Smooth muscle cell (in vitro differentiated cells): ENCODE measurements around the gene FAM187B. TPM values are rescaled to one million over a fixed set of nuclear protein-coding genes. Genes with fewer than 3 reads are reported as not detected.

Experiments
- DNase-seq: peaks from one replicate; lab custom pipeline; 2025; ENCODE audit not compliant: unreplicated experiment; lab: John Stamatoyannopoulos, UW
- H2AFZ ChIP-seq: fragments of 200-600 bp; sonication (generic); 2 replicates; pipeline ENCODE4 v1.6.0; 2016; ENCODE audit warnings: antibody characterized with exemption, low read depth, mild to moderate bottlenecking
- H3F3A ChIP-seq: fragments of 200-600 bp; sonication (generic); 2 replicates; pipeline ENCODE4 v1.6.0; 2017; ENCODE audit warnings: antibody characterized with exemption, low read depth
- H3K27ac ChIP-seq: fragments of 200-600 bp; sonication (generic); 2 replicates; pipeline ENCODE4 v1.5.1; 2016; ENCODE audit warnings: low read depth, mild to moderate bottlenecking
- H3K27me3 ChIP-seq: fragments of 200-600 bp; sonication (generic); 2 replicates; pipeline ENCODE4 v1.6.1; 2016; ENCODE audit warnings: low read depth, mild to moderate bottlenecking
- H3K36me3 ChIP-seq: fragments of 200-600 bp; sonication (generic); 2 replicates; pipeline ENCODE4 v1.5.1; 2016; ENCODE audit warnings: low read depth
- H3K4me1 ChIP-seq: fragments of 200-600 bp; sonication (generic); 2 replicates; pipeline ENCODE4 v1.5.1; 2016; ENCODE audit warnings: low read depth
- H3K4me2 ChIP-seq: fragments of 200-600 bp; sonication (generic); 2 replicates; pipeline ENCODE4 v1.6.0; 2016; ENCODE audit warnings: mild to moderate bottlenecking
- H3K4me3 ChIP-seq: fragments of 200-600 bp; sonication (generic); 2 replicates; pipeline ENCODE4 v1.5.1; 2016; ENCODE audit warnings: mild to moderate bottlenecking
- H3K79me2 ChIP-seq: fragments of 200-600 bp; sonication (generic); 2 replicates; pipeline ENCODE4 v1.6.0; 2016; ENCODE audit warnings: low read depth, mild to moderate bottlenecking
- H3K9ac ChIP-seq: fragments of 200-600 bp; sonication (generic); 2 replicates; pipeline ENCODE4 v1.6.0; 2016; ENCODE audit warnings: low read depth
- H3K9me3 ChIP-seq: fragments of 200-600 bp; sonication (generic); replicated peaks from 2 replicates; pipeline ENCODE4 v1.5.1; 2016; ENCODE audit warnings: low read depth
- H4K20me1 ChIP-seq: fragments of 200-600 bp; sonication (generic); 2 replicates; pipeline ENCODE4 v1.6.0; 2016; ENCODE audit warnings: low read depth
- WGBS: methylation state at CpG from one replicate; pipeline ENCODE4 v1.1.7; 2016; ENCODE audit warnings: low lambda C conversion rate; 5-methylcytosine and 5-hydroxymethylcytosine counted together
- polyA plus RNA-seq: library from polyadenylated mRNA; unstranded; fragments of >200 nt; fragmentation: Nextera tagmentation; extraction: Ambion mirVana; gene quantifications from 2 replicates; pipeline ENCODE4 v1.2.1, GENCODE V29; 2016
- total RNA-seq: library from RNA; depleted of rRNA; stranded (reverse); fragments of >200 nt; gene quantifications from 2 replicates; pipeline ENCODE4 v1.2.3, GENCODE V29; 2014
- TF ChIP-seq, protein P1 (sequence below): fragments of 200-600 bp; sonication (generic); IDR thresholded peaks from 2 replicates; pipeline ENCODE4 v1.5.1; 2017; ENCODE audit warnings: borderline replicate concordance, mild to moderate bottlenecking, antibody characterized with exemption; ENCODE audit not compliant: insufficient read depth, poor library complexity, severe bottlenecking

FAM187B gene
- total and polyA plus RNA-seq, 2 experiments from 2014 or later: not detected

DNA sequence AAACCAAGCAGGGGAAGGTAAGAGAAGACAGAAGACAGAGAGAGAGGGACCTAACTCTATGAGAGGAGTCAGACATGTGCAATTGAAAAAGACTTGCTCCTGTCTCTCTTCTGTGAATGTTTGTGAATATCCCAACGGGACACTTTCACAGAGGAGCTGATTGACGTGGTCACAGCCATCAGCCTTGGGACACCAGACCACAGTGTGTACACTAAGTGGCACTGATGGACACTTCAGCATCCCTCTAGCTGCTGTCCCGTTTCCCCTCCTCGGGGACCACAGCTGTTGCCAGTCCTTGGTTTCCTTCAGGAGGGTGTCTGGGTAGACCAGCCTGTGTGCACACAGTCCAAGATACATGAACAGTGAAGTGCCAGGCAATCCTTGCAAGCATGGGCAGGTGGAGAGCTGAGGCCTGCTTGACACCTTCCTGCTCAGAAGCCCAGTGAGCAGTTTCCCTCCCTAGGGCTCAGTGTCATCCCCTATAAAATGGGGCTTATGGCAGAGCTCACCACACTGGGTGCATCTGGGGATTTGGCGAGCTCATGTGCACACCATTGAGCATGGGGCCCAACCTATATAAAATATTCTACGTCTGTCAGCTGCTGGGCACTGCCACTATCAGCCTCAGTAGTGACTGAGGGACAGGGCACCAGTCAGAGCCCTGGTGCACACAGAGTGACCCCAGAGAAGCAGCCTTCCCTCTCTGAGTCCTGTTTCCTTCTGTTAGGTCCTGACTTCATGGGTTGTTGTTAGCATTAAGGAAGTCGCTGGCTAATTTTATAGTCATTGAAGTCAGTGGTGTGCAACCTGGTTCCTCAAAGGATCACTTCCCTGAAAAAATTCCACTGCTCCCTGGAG is 36.0 kb upstream of the FAM187B start:
- Histone ChIP-seq H3K9ac (no peak overlapping the region), H3K27ac (no peak overlapping the region), H3K27me3 (no peaks in the 10 kb centered on the region), H2AFZ (no peak overlapping the region), H4K20me1 (no peaks in the 10 kb centered on the region), H3K4me2 (no peak overlapping the region), H3K4me1 (no peaks in the 10 kb centered on the region), H3K4me3 (no peak overlapping the region), H3K9me3 (no peaks in the 10 kb centered on the region), H3F3A (peaks cover 17% of the 10 kb centered on the region), H3K79me2 (peaks cover 8% of the 10 kb centered on the region), H3K36me3 (no peaks in the 10 kb centered on the region)
- DNase-seq: no peak
- TF ChIP-seq, protein P1, sequence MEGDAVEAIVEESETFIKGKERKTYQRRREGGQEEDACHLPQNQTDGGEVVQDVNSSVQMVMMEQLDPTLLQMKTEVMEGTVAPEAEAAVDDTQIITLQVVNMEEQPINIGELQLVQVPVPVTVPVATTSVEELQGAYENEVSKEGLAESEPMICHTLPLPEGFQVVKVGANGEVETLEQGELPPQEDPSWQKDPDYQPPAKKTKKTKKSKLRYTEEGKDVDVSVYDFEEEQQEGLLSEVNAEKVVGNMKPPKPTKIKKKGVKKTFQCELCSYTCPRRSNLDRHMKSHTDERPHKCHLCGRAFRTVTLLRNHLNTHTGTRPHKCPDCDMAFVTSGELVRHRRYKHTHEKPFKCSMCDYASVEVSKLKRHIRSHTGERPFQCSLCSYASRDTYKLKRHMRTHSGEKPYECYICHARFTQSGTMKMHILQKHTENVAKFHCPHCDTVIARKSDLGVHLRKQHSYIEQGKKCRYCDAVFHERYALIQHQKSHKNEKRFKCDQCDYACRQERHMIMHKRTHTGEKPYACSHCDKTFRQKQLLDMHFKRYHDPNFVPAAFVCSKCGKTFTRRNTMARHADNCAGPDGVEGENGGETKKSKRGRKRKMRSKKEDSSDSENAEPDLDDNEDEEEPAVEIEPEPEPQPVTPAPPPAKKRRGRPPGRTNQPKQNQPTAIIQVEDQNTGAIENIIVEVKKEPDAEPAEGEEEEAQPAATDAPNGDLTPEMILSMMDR: no peak
- 87% methylated on average over 7 of the region's 7 CpGs for WGBS

DNA sequence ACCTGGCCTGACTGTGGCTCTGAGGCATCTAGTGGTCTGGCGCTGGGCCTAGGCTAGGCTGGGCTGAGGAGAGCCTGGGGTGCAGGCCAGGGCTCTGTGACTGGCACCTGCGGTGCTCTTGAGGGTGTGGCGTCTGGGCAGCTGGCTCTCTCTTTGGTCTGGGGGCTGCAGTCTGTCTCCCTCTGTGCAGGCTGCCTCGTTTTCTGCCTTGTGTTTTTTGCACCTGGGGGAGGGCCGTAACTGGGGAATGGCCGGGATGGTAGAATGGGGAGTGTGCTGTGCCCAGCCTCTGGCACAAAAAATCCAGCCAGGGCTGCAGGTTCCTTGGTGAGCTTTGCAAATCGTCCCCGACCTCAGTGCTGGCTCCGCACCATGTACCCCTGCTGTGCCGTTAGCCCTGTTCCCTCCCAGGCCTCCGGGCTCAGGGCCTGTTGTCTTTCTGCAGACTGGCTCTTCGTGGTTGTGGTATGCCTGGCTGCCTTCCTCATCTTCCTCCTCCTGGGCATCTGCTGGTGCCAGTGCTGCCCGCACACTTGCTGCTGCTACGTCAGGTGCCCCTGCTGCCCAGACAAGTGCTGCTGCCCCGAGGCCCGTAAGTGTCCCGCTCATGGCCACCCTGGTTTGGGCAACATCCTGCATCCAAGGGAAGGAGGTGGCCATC is 33.7 kb upstream of the FAM187B start:
- Histone ChIP-seq H3K9ac (no peak overlapping the region), H3K4me2 (no peak overlapping the region), H3K9me3 (no peaks in the 10 kb centered on the region), H2AFZ (no peak overlapping the region), H3K4me1 (no peaks in the 10 kb centered on the region), H4K20me1 (no peaks in the 10 kb centered on the region), H3K27ac (no peak overlapping the region), H3K79me2 (peaks cover 3% of the 10 kb centered on the region), H3F3A (peaks cover 17% of the 10 kb centered on the region), H3K4me3 (no peak overlapping the region), H3K36me3 (no peaks in the 10 kb centered on the region), H3K27me3 (no peaks in the 10 kb centered on the region)
- DNase-seq: no peak
- TF ChIP-seq, protein P1: no peak
- 91% methylated on average over 16 of the region's 17 CpGs for WGBS

DNA sequence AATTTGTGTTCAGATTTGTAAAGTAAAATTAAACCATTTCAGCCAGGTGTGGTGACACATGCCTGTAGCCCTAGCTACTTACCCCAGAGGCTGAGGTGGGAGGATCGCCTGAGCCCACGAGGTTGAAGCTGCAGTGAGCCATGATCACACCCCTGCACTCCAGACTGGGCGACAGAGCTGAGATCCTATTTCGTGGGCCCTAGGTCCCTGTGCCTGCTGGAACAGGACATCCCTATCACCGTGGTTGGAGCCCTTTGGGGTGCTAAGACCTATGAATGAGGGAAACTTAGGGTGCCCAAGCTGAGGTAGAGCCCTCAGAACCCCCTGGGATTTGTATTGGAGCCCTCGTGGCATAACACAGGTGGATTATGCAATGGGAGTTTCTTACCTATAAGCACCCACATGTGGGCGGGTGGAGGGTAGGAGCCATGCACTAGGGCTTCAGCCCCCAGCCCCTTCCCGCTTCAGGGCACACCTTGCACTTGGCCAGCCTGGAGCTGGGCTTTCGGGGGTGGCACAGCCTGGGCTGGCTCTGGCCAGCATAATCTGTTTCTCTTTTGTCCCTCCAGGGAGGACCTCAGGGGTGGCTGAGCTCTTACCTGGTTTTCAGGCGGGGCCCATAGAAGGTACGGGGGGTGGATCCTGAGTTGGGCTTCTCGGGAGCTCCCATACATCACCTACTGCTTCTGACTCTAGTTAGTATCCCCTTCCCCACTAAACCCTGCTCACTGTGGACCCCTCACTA is 33.0 kb upstream of the FAM187B start:
- no peaks in the 10 kb centered on the region for H3K27me3 ChIP-seq
- TF ChIP-seq, protein P1: no peak
- H3K36me3 ChIP-seq: no peaks in the 10 kb centered on the region
- H3K4me3 ChIP-seq: no peak overlapping the region
- no peaks in the 10 kb centered on the region for H3K9me3 ChIP-seq
- H3K9ac ChIP-seq: no peak overlapping the region
- peaks cover 17% of the 10 kb centered on the region for H3F3A ChIP-seq
- no peak overlapping the region for H3K27ac ChIP-seq
- DNase-seq: no peak
- H4K20me1 ChIP-seq: no peaks in the 10 kb centered on the region
- no peaks in the 10 kb centered on the region for H3K79me2 ChIP-seq
- 91% methylated on average over 12 of the region's 12 CpGs for WGBS
- no peaks in the 10 kb centered on the region for H3K4me1 ChIP-seq
- no peak overlapping the region for H2AFZ ChIP-seq
- H3K4me2 ChIP-seq: no peak overlapping the region
